ENCODE results near the gene C3.

C3 gene

GRCh38 chr19:6739883-6740588 is 19.6 kb upstream of the C3 start:
- no peak for DNase-seq (ENCODE audit: low read depth, low spot score)
- H3K36me3 ChIP-seq (ENCODE audit: insufficient read depth, low read length), result peaks cover 19% of the 10 kb centered on the region; the same call in 1 of the 2 replicates
- H3K27ac ChIP-seq, result no peak overlapping the region
- TF ChIP-seq FOXP2 (optimal IDR thresholded peaks at IDR 0.05; ENCODE audit: control extremely low read depth, extremely low read length, insufficient read depth) (no peak), POLR2AphosphoS5 (IDR thresholded peaks at IDR 0.05; ENCODE audit: borderline replicate concordance, low read depth, low read length) (no peak), EZH2 (IDR thresholded peaks at IDR 0.05) (no peak)
- H3K4me3 ChIP-seq, result peak overlapping the region; percentile 91
- no peaks in the 10 kb centered on the region for H3K9me3 ChIP-seq (ENCODE audit: low read depth, low read length)
- H3K9ac ChIP-seq (ENCODE audit: insufficient read length), result peak overlapping the region; percentile 78

GRCh38 chr19:6739390-6739882 is 19.0 kb upstream of the C3 start, which contains the start of gene TRIP10:
Gene TRIP10 (plus strand): TSS chr19:6739680. CDS start chr19:6739762, 82 bp downstream.
- H3K4me3 ChIP-seq, result peak within 1 kb of the TSS; percentile 91
- TF ChIP-seq POLR2AphosphoS5 (IDR thresholded peaks at IDR 0.05; ENCODE audit: borderline replicate concordance, low read depth, low read length), result no peak
- no peak for TF ChIP-seq FOXP2 (optimal IDR thresholded peaks at IDR 0.05; ENCODE audit: control extremely low read depth, extremely low read length, insufficient read depth)
- no peak for TF ChIP-seq EZH2 (IDR thresholded peaks at IDR 0.05)
- no peaks in the 10 kb centered on the region for H3K9me3 ChIP-seq (ENCODE audit: low read depth, low read length)
- peak within 1 kb of the TSS; percentile 78 for H3K9ac ChIP-seq (ENCODE audit: insufficient read length)
- peaks cover 13% of the 10 kb centered on the region; the same call in 1 of the 2 replicates for H3K36me3 ChIP-seq (ENCODE audit: insufficient read depth, low read length)
- DNase-seq (ENCODE audit: low read depth, low spot score), result no peak
- peak within 1 kb of the TSS; percentile 92 for H3K27ac ChIP-seq

GRCh38 chr19:6738787-6739389 is 18.4 kb upstream of the C3 start:
- TF ChIP-seq FOXP2 (optimal IDR thresholded peaks at IDR 0.05; ENCODE audit: control extremely low read depth, extremely low read length, insufficient read depth) (no peak), POLR2AphosphoS5 (IDR thresholded peaks at IDR 0.05; ENCODE audit: borderline replicate concordance, low read depth, low read length) (no peak)
- Histone ChIP-seq H3K9ac (ENCODE audit: insufficient read length) (no peak overlapping the region), H3K4me3 (peak overlapping the region; percentile 64), H3K9me3 (ENCODE audit: low read depth, low read length) (no peaks in the 10 kb centered on the region), H3K36me3 (ENCODE audit: insufficient read depth, low read length) (peaks cover 10% of the 10 kb centered on the region; the same call in 1 of the 2 replicates), H3K27ac (peak overlapping the region; percentile 92)
- DNase-seq (ENCODE audit: low read depth, low spot score), result no peak

GRCh38 chr19:6737873-6738786 is 17.7 kb upstream of the C3 start:
- DNase-seq (ENCODE audit: low read depth, low spot score), result peak; percentile 75
- TF ChIP-seq POLR2AphosphoS5 (IDR thresholded peaks at IDR 0.05; ENCODE audit: borderline replicate concordance, low read depth, low read length) (no peak), EZH2 (IDR thresholded peaks at IDR 0.05) (no peak), FOXP2 (optimal IDR thresholded peaks at IDR 0.05; ENCODE audit: control extremely low read depth, extremely low read length, insufficient read depth) (peak; percentile 26)
- H3K9me3 ChIP-seq (ENCODE audit: low read depth, low read length), result no peaks in the 10 kb centered on the region
- peaks cover 4% of the 10 kb centered on the region; the same call in 1 of the 2 replicates for H3K36me3 ChIP-seq (ENCODE audit: insufficient read depth, low read length)
- no peak overlapping the region for H3K9ac ChIP-seq (ENCODE audit: insufficient read length)
- peak overlapping the region; percentile 64 for H3K4me3 ChIP-seq
- peak overlapping the region; percentile 92 for H3K27ac ChIP-seq

- Histone ChIP-seq H3K9ac (ENCODE audit: insufficient read length) (peak within 1 kb of the TSS; percentile 90), H3K9me3 (ENCODE audit: low read depth, low read length) (no peaks in the 10 kb centered on the region), H3K36me3 (ENCODE audit: insufficient read depth, low read length) (no peaks in the 10 kb centered on the region), H3K4me3 (peak within 1 kb of the TSS; percentile 85), H3K27ac (peak within 1 kb of the TSS; percentile 92)
- TF ChIP-seq EZH2 (IDR thresholded peaks at IDR 0.05) (no peak), POLR2AphosphoS5 (IDR thresholded peaks at IDR 0.05; ENCODE audit: borderline replicate concordance, low read depth, low read length) (peak; percentile 62; the same call in 1 of the 2 replicates), FOXP2 (optimal IDR thresholded peaks at IDR 0.05; ENCODE audit: control extremely low read depth, extremely low read length, insufficient read depth) (no peak)
- DNase-seq (ENCODE audit: low read depth, low spot score), result peak; percentile 100
Measured at GRCh38 chr19:6737284-6737872, 16.9 kb upstream of the C3 start, which contains the start of gene GPR108. Gene GPR108 (minus strand): TSS chr19:6737580. CDS start chr19:6737576, 4 bp downstream.

- H3K36me3 ChIP-seq (ENCODE audit: insufficient read depth, low read length), result no peaks in the 10 kb centered on the region
- H3K9me3 ChIP-seq (ENCODE audit: low read depth, low read length), result no peaks in the 10 kb centered on the region
- peak overlapping the region; percentile 90 for H3K9ac ChIP-seq (ENCODE audit: insufficient read length)
- DNase-seq (ENCODE audit: low read depth, low spot score), result no peak
- TF ChIP-seq POLR2AphosphoS5 (IDR thresholded peaks at IDR 0.05; ENCODE audit: borderline replicate concordance, low read depth, low read length), result no peak
- H3K27ac ChIP-seq, result no peak overlapping the region
- H3K4me3 ChIP-seq, result peak overlapping the region; percentile 85
Measured at GRCh38 chr19:6736917-6737283, 16.4 kb upstream of the C3 start.

GRCh38 chr19:6736169-6736916 is 15.9 kb upstream of the C3 start:
- no peaks in the 10 kb centered on the region for H3K9me3 ChIP-seq (ENCODE audit: low read depth, low read length)
- peak overlapping the region; percentile 85 for H3K4me3 ChIP-seq
- no peaks in the 10 kb centered on the region for H3K36me3 ChIP-seq (ENCODE audit: insufficient read depth, low read length)
- no peak for DNase-seq (ENCODE audit: low read depth, low spot score)
- H3K27ac ChIP-seq, result no peak overlapping the region
- TF ChIP-seq EZH2 (IDR thresholded peaks at IDR 0.05) (no peak), POLR2AphosphoS5 (IDR thresholded peaks at IDR 0.05; ENCODE audit: borderline replicate concordance, low read depth, low read length) (no peak), FOXP2 (optimal IDR thresholded peaks at IDR 0.05; ENCODE audit: control extremely low read depth, extremely low read length, insufficient read depth) (no peak)
- H3K9ac ChIP-seq (ENCODE audit: insufficient read length), result peak overlapping the region; percentile 90

Measured in SK-N-MC (cell line).